ACHN (cell line): ENCODE results near the gene HTRA2.
A peak's percentile ranks its signal among the peaks of the same experiment; 100 is the strongest.

Experiments used
- DNase-seq: peaks from one replicate; pipeline ENCODE4 v3.0.0-alpha.2; 2015
- in situ Hi-C: cut with HindIII; loops from 2 replicates; pipeline ENCODE4 v1.10.0; 2017; ENCODE audit warnings: low sequenced_read_pairs, low pct_ligation_motif_present, low pct_unique_long_range_greater_than_20kb

HTRA2 gene

GRCh38 chr2:74499267-74499939, 30.3 kb upstream of the HTRA2 start, which contains the start of gene LBX2:
LBX2 (minus strand) TSS chr2:74499603; CDS start chr2:74499537, 66 bp downstream.
- in situ Hi-C loops: no loop called here
- no peak for DNase-seq

- in situ Hi-C loops: no loop called here
- no peak for DNase-seq
Observed at GRCh38 chr2:74499940-74500577, 29.7 kb upstream of the HTRA2 start.

- in situ Hi-C loops: no loop called here
- no peak for DNase-seq
Observed at GRCh38 chr2:74500578-74500946, 29.2 kb upstream of the HTRA2 start.

- no peak for DNase-seq
- in situ Hi-C loops: no loop called here
Observed at GRCh38 chr2:74501335-74502071, 28.2 kb upstream of the HTRA2 start.

- in situ Hi-C loops: no loop called here
- peak; percentile 56 for DNase-seq
Observed at GRCh38 chr2:74502147-74502719, 27.5 kb upstream of the HTRA2 start.

- in situ Hi-C loops: no loop called here
- peak; percentile 81 for DNase-seq
Observed at GRCh38 chr2:74502720-74503505, 26.8 kb upstream of the HTRA2 start.

GRCh38 chr2:74503506-74504475, 25.9 kb upstream of the HTRA2 start:
- no peak for DNase-seq
- in situ Hi-C loops: no loop called here

GRCh38 chr2:74504591-74504990, 25.1 kb upstream of the HTRA2 start:
- DNase-seq: no peak
- in situ Hi-C loops: no loop called here

GRCh38 chr2:74505448-74506246, 24.1 kb upstream of the HTRA2 start:
- DNase-seq: no peak
- in situ Hi-C loops: no loop called here

GRCh38 chr2:74507145-74507925, 22.4 kb upstream of the HTRA2 start, which contains the start of gene PCGF1:
PCGF1 (minus strand) TSS chr2:74507695; CDS start chr2:74507668, 27 bp downstream.
- peak; percentile 99 for DNase-seq
- in situ Hi-C loops: no loop called here

- in situ Hi-C loops: no loop called here
- DNase-seq: peak; percentile 32
Observed at GRCh38 chr2:74507926-74508520, 21.7 kb upstream of the HTRA2 start.

- in situ Hi-C loops: no loop called here
- DNase-seq: no peak
Observed at GRCh38 chr2:74510272-74510671, 19.5 kb upstream of the HTRA2 start.

- no peak for DNase-seq
- in situ Hi-C loops: no loop called here
Observed at GRCh38 chr2:74511104-74511989, 18.4 kb upstream of the HTRA2 start.

GRCh38 chr2:74512744-74513604, 16.8 kb upstream of the HTRA2 start:
- DNase-seq: no peak
- in situ Hi-C loops: no loop called here
